IPS-18c (cell line): ENCODE data around the gene IFTAP.
A peak's percentile ranks its signal among the peaks of the same experiment; 100 is the strongest.
"Not testable (repeated sequence)": the region's sequence is repeated elsewhere in the genome, so short reads cannot be mapped to it uniquely, and the experiment has no call there.

Experiments used
- H3K4me3 ChIP-seq: 2 replicates; pipeline ENCODE4 v1.7.0; 2013; ENCODE audit warnings: low read depth, mild to moderate bottlenecking, low read length, moderate library complexity; ENCODE audit not compliant: insufficient read depth
- H3K9me3 ChIP-seq: one replicate; pipeline ENCODE4 v1.6.1; 2013; ENCODE audit warnings: mild to moderate bottlenecking, low read length, moderate library complexity; ENCODE audit not compliant: control insufficient read depth, insufficient read depth

The IFTAP gene

GRCh38 chr11:36594316-36594989 lies at the start of gene IFTAP:
IFTAP (plus strand) TSS chr11:36594502; CDS start chr11:36610104, 15,602 bp downstream.
- Histone ChIP-seq H3K4me3 (peak within 1 kb of the TSS; percentile 86), H3K9me3 (no peaks in the 10 kb centered on the region)

- H3K4me3 ChIP-seq: no peak overlapping the region
Measured at GRCh38 chr11:36550385-36551115, 43.8 kb upstream of the IFTAP start.

GRCh38 chr11:36557390-36557789 lies 36.9 kb upstream of the IFTAP start:
- not testable (repeated sequence) for H3K9me3 ChIP-seq
- peak overlapping the region; percentile 24; the same call in 1 of the 2 replicates for H3K4me3 ChIP-seq

More at GRCh38 chr11:36550385-36551115, 43.8 kb upstream of the IFTAP start:
- H3K9me3 ChIP-seq: no peaks in the 10 kb centered on the region

GRCh38 chr11:36557991-36558390 lies 36.3 kb upstream of the IFTAP start:
- H3K4me3 ChIP-seq: no peak overlapping the region

GRCh38 chr11:36558571-36559413 lies 35.5 kb upstream of the IFTAP start:
- Histone ChIP-seq H3K4me3 (no peak overlapping the region), H3K9me3 (no peaks in the 10 kb centered on the region)

More at GRCh38 chr11:36557991-36558390, 36.3 kb upstream of the IFTAP start:
- no peaks in the 10 kb centered on the region for H3K9me3 ChIP-seq

- Histone ChIP-seq H3K9me3 (no peaks in the 10 kb centered on the region), H3K4me3 (no peak overlapping the region)
Measured at GRCh38 chr11:36564376-36565030, 29.8 kb upstream of the IFTAP start.

- H3K4me3 ChIP-seq: no peak overlapping the region
- no peaks in the 10 kb centered on the region for H3K9me3 ChIP-seq
Measured at GRCh38 chr11:36565031-36565610, 29.2 kb upstream of the IFTAP start.

GRCh38 chr11:36566407-36567053 lies 27.8 kb upstream of the IFTAP start:
- Histone ChIP-seq H3K9me3 (no peaks in the 10 kb centered on the region), H3K4me3 (no peak overlapping the region)

GRCh38 chr11:36567694-36568093 lies 26.6 kb upstream of the IFTAP start, which contains the start of gene RAG1:
RAG1 (plus strand) TSS chr11:36568007; CDS start chr11:36573305, 5,298 bp downstream.
- Histone ChIP-seq H3K9me3 (no peaks in the 10 kb centered on the region), H3K4me3 (no peak within 1 kb of the TSS)

- H3K9me3 ChIP-seq: no peaks in the 10 kb centered on the region
- no peak overlapping the region for H3K4me3 ChIP-seq
Measured at GRCh38 chr11:36569095-36569494, 25.2 kb upstream of the IFTAP start.

- Histone ChIP-seq H3K9me3 (no peaks in the 10 kb centered on the region), H3K4me3 (no peak overlapping the region)
Measured at GRCh38 chr11:36574486-36574885, 19.8 kb upstream of the IFTAP start.

GRCh38 chr11:36577373-36577772 lies 16.9 kb upstream of the IFTAP start:
- H3K9me3 ChIP-seq: peaks cover 4% of the 10 kb centered on the region
- H3K4me3 ChIP-seq: no peak overlapping the region

GRCh38 chr11:36577859-36578258 lies 16.4 kb upstream of the IFTAP start:
- Histone ChIP-seq H3K4me3 (no peak overlapping the region), H3K9me3 (peaks cover 4% of the 10 kb centered on the region)

GRCh38 chr11:36578458-36578857 lies 15.8 kb upstream of the IFTAP start:
- H3K4me3 ChIP-seq: no peak overlapping the region
- peaks cover 4% of the 10 kb centered on the region for H3K9me3 ChIP-seq

- H3K9me3 ChIP-seq: peaks cover 4% of the 10 kb centered on the region
Measured at GRCh38 chr11:36581536-36581935, 12.8 kb upstream of the IFTAP start.

GRCh38 chr11:36583667-36584066 lies 10.6 kb upstream of the IFTAP start:
- no peak overlapping the region for H3K4me3 ChIP-seq
- H3K9me3 ChIP-seq: peaks cover 4% of the 10 kb centered on the region

More at GRCh38 chr11:36581536-36581935, 12.8 kb upstream of the IFTAP start:
- no peak overlapping the region for H3K4me3 ChIP-seq
